Testis (tissue), 2 donors: ENCODE measurements around the gene TBC1D2.
"Not testable (repeated sequence)": the region's sequence is repeated elsewhere in the genome, so short reads cannot be mapped to it uniquely, and the experiment has no call there.

Experiments
- POLR2A ChIP-seq: fragments of 450-650 bp; IDR thresholded peaks from one replicate; pipeline ENCODE4 v1.6.1; 2017; ENCODE audit warnings: antibody characterized with exemption, mild to moderate bottlenecking, moderate library complexity
- TF ChIP-seq, protein P1 (sequence below), 3 experiments: fragments of 450-650 bp in 2 of 3; fragments of 200-600 bp in 1 of 3; sonication (generic) in 1 of 3; IDR thresholded peaks; one replicate each; pipeline ENCODE4 v1.5.1; 2016 to 2019; ENCODE audit warnings: antibody characterized with exemption in 3 of 3, mild to moderate bottlenecking in 2 of 3, moderate library complexity in 1 of 3

GRCh38 chr9:98267556-98267955, 12.1 kb upstream of the TBC1D2 start:
- TF ChIP-seq, protein P1, sequence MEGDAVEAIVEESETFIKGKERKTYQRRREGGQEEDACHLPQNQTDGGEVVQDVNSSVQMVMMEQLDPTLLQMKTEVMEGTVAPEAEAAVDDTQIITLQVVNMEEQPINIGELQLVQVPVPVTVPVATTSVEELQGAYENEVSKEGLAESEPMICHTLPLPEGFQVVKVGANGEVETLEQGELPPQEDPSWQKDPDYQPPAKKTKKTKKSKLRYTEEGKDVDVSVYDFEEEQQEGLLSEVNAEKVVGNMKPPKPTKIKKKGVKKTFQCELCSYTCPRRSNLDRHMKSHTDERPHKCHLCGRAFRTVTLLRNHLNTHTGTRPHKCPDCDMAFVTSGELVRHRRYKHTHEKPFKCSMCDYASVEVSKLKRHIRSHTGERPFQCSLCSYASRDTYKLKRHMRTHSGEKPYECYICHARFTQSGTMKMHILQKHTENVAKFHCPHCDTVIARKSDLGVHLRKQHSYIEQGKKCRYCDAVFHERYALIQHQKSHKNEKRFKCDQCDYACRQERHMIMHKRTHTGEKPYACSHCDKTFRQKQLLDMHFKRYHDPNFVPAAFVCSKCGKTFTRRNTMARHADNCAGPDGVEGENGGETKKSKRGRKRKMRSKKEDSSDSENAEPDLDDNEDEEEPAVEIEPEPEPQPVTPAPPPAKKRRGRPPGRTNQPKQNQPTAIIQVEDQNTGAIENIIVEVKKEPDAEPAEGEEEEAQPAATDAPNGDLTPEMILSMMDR (IDR thresholded peaks at IDR 0.05) = not testable (repeated sequence)
- TF ChIP-seq POLR2A = not testable (repeated sequence)
